Sigmoid colon (tissue), 3 donors: ENCODE data around the gene PCBP3.

ENCODE experiments used
- CTCF ChIP-seq, 4 experiments: fragments of 450-650 bp in 3 of 4; fragments of 200-600 bp in 1 of 4; IDR thresholded peaks; one replicate each; pipeline ENCODE4 v1.5.1; 2016 to 2019; ENCODE audit warnings: antibody characterized with exemption in 4 of 4, mild to moderate bottlenecking in 3 of 4, moderate library complexity in 2 of 4
- POLR2A ChIP-seq, 2 donors: fragments of 450-650 bp; IDR thresholded peaks; one replicate each; pipeline ENCODE4 v1.6.1; 2016; ENCODE audit warnings: antibody characterized with exemption in 2 of 2, mild to moderate bottlenecking in 2 of 2, moderate library complexity in 2 of 2

DNA sequence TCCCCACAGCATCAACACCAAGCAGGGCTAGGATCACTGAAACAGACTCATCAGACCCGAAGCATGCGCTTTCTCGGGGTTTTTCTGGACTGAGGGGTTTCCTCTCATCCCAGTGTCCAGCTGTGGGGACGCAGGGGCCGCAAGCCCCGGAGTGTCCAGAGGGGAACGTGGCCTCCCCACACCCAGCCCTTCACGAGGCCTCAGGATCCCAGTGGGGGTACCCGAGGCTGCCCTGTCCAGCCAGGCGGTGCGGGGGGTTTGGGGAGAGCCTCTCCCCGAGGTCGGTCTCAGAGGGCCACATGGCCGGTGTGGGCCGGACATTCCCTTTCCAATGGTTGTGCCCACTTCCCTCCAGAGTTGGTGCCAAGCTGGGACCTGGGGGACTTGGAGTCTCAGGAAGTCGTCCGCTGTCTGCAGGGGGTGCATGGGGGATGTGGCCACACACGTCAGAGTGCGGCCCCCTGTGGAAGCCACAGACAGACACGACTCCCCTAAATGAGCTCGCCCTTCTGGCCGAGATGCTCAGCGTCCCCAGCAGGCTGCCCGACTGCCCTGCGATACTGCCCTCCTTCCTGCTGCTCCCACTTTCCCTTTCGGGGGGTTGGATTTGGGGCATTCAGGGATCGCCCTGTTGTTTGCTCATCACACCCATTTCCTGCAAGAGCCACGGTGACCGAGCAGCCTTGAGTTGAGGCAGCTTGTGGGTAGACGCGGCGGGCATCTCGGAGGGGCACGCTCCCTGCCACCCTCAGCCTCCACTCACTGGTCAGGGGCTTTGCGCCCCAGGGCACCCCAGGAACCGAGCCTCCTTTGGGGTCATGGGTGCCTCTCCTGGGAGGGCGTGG, 342.2 kb downstream of the PCBP3 start:
- no peak for TF ChIP-seq CTCF (IDR thresholded peaks at IDR 0.05)
- no peak for TF ChIP-seq POLR2A (IDR thresholded peaks at IDR 0.05)
